Central memory CD4-positive, alpha-beta T cell (primary cell): ENCODE measurements around the gene VWA8.
"Not testable (repeated sequence)": the region's sequence is repeated elsewhere in the genome, so short reads cannot be mapped to it uniquely, and the experiment has no call there.

ENCODE experiments used
- DNase-seq: peaks from one replicate; pipeline ENCODE4 v3.0.0; 2022

Gene VWA8

GRCh38 chr13:41577436-41577835 lies 383.5 kb downstream of the VWA8 start:
- no peak for DNase-seq

GRCh38 chr13:41573640-41574039 lies 387.3 kb downstream of the VWA8 start:
- not testable (repeated sequence) for DNase-seq

DNA sequence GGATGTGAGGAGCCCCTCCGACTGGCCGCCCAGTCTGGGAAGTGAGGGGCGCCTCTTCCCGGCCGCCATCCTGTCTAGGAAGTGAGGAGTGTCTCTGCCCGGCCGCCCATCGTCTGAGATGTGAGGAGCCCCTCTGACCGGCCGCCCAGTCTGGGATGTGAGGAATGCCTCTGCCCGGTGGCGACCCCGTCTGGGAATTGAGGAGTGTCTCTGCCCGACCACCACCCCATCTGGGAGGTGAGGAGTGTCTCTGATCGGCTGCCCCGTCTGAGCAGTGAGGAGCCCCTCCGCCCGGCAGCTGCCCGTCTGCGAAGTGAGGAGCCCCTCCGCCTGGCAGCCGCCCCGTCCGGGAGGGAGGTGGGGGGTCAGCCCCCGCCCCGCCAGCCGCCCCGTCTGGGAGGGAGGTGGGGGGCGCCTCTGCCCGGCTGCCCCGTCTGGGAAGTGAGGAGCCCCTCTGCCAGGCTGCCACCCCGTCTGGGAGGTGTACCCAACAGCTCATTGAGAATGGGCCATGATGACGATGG lies 389.0 kb downstream of the VWA8 start:
- DNase-seq = not testable (repeated sequence)

- no peak for DNase-seq
Measured at GRCh38 chr13:41568972-41569351, 391.9 kb downstream of the VWA8 start.

GRCh38 chr13:41568143-41568971 lies 392.6 kb downstream of the VWA8 start:
- DNase-seq = no peak

DNA sequence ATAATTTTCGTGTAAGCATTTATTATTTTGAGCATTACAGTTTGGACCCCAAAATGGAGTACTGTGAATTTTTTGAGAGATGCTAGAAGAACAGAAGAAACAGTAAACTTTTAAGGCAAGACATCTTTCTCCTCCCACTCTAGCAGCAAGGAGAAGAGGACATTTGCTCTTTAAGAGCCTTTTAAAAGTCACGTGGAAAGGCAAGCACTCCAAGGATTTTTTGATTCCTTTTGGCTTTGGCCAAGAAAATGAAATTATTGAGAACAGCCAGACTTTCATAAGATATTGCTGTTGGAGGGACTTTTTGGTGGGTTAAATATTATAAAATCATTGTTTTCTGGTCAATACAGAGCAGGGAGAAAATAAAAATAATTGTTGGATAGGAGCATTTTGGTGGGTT lies 393.5 kb downstream of the VWA8 start:
- DNase-seq = no peak

GRCh38 chr13:41565846-41566245 lies 395.1 kb downstream of the VWA8 start:
- no peak for DNase-seq

DNA sequence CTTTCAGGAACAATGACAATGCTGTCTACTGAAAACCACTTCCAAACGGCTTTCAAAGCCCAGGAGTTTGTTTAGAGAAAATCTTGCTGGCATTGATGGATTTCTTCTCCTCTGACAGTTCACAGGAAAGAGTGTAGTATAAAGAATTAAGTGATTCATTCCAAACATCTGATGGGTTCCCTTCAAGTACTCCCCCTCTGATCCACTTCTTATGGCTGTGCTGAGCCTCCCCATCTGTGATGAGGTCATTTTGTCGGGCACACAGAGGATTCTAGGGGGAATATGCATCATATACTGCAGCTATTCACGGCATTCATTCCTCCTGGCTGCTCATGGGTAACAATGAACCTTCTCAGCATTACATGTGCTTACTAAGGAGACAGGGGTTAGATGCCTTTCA lies 395.7 kb downstream of the VWA8 start:
- DNase-seq = no peak

- DNase-seq = no peak
Measured at GRCh38 chr13:41563984-41564365, 396.9 kb downstream of the VWA8 start.

DNA sequence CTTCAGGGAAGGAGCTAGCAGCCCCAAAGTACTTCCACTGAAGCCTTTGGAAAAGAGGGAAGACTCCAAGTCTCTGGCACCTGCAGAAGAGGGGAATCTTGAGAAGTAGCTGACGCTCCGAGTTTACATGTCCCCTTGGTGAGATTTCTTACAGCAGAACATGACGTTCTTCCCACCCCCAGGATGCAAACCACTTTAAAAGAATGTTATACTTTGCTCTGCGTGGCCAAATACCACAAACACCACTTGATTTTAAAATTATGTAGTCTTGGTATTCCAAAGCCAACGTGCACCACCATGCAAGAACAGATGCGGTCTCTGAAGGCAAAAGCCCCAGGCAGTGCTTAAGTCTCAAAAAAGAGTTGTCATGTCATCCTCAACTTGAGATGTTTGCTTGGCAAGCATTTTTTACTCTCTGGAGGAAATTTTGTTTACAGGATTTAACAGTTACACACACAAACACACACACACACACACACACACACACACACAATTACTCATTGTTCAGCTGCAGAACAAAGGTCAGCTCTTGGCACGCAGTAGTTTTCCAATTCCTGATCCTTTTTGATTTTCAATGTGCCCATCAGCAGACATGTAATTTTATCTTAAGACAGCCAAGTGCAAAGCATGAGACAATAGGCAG lies 397.4 kb downstream of the VWA8 start:
- no peak for DNase-seq

- no peak for DNase-seq
Measured at GRCh38 chr13:41562541-41563178, 398.2 kb downstream of the VWA8 start.

GRCh38 chr13:41562083-41562482 lies 398.8 kb downstream of the VWA8 start:
- DNase-seq = no peak

DNA sequence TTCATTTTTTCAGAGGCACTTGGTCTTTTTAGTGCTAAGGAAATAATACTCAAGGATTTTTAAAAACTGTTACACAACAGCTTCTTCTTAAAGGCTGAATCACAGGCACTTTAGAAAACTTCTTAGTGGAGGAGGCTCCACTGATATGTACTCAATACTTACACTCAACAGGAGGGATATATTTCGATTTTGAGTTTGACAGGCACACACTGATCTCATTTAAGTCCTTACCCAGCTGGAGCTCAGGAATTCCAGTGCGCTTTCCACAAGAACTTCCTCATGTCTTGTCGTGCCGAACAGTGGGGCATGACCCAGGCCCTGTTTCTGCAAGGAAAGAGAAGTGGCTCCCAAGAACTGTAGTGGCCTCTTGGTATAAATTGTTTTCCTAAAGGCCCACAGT lies 399.7 kb downstream of the VWA8 start:
- DNase-seq = no peak

DNA sequence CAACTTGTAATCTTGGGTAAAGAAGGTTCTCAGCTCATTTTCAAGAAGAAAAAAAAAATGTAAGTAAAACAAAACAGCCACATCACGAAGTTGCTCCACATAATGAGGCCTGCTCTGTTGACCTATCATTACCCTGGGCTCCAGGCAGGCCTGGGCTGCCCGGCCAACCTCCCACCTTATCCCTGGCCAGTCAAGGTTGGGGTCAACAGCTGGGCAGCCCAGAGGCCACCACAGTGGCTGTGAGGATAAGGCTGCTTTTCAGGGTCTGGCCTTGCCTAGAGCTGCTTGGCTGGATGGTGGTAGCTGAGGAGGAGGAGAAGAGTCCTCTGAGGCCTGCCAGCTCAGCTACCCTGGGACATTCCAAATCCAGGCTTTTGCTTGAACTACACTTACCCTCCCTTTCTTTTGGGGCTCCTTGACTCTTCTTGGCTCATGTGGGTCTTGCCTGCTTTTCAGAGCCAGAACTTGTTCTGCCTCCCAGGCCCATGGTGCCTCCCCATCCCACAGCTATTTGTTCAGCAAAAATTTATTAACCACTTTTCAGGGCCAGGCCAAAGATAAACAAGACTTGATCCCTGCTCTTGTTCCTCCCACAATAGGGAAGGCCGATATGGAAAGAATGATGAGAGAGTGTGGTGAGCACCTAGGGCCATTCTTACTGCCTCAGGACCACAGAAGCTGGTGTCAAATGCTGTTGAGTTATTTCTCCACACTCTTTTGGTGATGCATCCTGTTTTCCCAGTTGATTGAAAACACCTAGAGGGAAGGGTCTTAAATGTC lies 401.9 kb downstream of the VWA8 start:
- no peak for DNase-seq

DNA sequence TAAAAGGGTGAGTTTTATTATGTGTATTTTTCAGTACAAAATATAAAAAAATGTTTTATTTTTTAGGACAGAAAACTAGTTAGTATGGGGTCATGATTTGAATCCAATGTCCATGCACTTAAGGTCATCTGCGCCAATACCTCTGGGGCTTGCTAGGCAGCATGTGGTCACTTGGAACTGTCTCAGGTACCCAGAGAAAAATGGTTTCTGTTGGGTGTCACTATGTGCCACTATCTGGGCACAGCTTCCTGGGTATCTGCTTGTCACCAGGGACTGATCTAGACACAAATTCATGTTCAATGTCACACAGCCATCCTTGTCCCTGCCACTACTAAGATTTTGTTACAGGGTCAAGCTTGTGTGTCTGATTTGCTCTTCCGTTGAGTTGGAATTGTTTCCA lies 403.2 kb downstream of the VWA8 start:
- DNase-seq = no peak

- DNase-seq = no peak
Measured at GRCh38 chr13:41554626-41555386, 406.1 kb downstream of the VWA8 start.

- no peak for DNase-seq
Measured at GRCh38 chr13:41554180-41554579, 406.7 kb downstream of the VWA8 start.

DNA sequence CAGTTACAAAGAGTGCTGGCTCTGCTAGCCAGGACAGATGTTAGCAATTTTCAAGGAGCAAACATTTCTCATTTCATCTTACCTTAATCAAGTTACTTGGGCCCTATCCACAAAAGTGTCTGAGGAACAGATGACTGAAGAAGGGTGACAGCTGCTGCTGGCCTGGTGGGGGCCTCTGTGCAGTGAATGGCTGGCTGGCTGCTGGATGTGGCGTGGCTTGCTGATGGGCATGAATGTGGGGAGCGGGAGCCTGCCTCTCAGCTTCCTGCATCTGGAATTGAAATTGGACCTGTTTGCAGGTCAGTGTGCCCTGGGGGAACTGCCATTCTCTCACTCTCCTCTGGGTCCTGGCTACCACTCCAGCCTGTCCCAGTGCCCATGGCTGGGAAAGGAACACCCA lies 408.9 kb downstream of the VWA8 start:
- no peak for DNase-seq

DNA sequence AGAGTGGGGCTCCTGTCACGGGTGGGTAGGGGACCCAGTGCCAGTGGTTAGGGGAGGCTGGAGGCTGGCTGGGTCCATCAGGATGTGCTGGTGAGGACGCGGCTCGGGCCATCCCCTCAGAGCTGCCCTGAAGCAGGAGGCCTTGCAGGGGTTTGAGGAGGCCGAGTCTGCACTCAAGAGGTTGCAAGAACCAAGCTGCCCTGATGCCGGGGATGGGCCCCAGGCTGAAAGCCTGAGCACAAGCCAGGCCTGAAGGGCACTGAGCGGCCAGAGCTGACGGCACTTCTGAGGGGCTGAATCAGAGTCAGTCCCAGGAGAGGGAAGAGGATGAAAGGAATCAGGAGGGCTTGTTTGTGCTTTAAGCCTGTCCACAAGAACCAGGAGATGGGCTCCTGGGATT lies 410.6 kb downstream of the VWA8 start:
- DNase-seq = no peak

DNA sequence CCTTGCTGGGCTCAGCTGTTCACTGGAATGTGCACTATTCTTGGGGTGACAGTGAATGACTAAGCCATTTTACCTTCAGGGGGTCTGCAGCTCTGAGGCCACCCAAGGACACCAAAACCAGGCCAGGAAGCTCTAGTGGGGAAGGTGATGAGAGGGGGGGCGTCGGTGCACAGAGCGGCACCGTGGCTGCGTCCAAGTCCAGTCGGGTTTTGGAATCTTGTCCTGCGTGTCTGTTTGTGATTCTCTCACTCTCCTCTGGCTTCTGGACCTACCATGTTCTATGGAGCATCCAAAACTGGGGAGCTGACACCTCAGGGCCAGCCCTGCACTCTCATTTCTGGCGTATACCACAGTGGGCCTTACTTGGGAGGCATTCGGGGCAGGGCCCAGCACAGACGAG lies 411.4 kb downstream of the VWA8 start:
- DNase-seq = no peak

DNA sequence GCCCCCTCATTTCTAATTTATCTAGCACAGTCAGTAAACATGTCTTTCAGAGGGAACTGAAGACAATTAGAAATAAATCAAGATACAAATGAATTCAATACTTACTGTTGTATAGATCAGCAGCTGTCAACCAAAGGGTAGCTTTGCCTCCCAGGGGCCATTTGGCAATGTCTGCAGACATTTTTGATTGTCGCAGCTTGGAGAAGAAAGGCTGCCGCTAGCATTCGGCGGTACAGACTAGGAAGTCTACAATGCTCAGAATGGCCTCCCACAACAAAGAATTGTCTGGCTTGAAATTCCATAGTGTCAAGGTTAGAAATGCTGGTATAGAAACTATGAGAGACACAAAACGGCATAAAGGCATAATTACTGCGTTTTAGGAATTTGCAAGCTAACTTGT lies 412.0 kb downstream of the VWA8 start:
- no peak for DNase-seq

- DNase-seq = no peak
Measured at GRCh38 chr13:41548031-41548430, 412.9 kb downstream of the VWA8 start.
